HUES48 (cell line): ENCODE measurements around the gene CD33.
"Not testable (repeated sequence)": the region's sequence is repeated elsewhere in the genome, so short reads cannot be mapped to it uniquely, and the experiment has no call there.

Experiments used
- H3K27ac ChIP-seq: one replicate; pipeline ENCODE4 v1.7.0; 2013; ENCODE audit warnings: low read depth, low read length, inconsistent platforms
- H3K27me3 ChIP-seq: 2 replicates; pipeline ENCODE4 v1.6.1; 2013; ENCODE audit warnings: mild to moderate bottlenecking, low read length; ENCODE audit not compliant: control insufficient read depth, insufficient read depth
- H3K36me3 ChIP-seq: 2 replicates; pipeline ENCODE4 v1.6.1; 2013; ENCODE audit warnings: low read length; ENCODE audit not compliant: control insufficient read depth, insufficient read depth
- H3K4me1 ChIP-seq: 2 replicates; pipeline ENCODE4 v1.6.1; 2013; ENCODE audit warnings: mild to moderate bottlenecking, low read length; ENCODE audit not compliant: control insufficient read depth, insufficient read depth
- H3K4me3 ChIP-seq: 2 replicates; pipeline ENCODE4 v1.5.1; 2013; ENCODE audit warnings: mild to moderate bottlenecking, low read depth, low read length
- H3K9ac ChIP-seq: 2 replicates; pipeline ENCODE4 v1.6.1; 2013; ENCODE audit warnings: mild to moderate bottlenecking, low read depth, low read length, moderate library complexity
- H3K9me3 ChIP-seq: 2 replicates; pipeline ENCODE4 v1.6.1; 2013; ENCODE audit warnings: low read length; ENCODE audit not compliant: control insufficient read depth, insufficient read depth

Gene CD33

DNA sequence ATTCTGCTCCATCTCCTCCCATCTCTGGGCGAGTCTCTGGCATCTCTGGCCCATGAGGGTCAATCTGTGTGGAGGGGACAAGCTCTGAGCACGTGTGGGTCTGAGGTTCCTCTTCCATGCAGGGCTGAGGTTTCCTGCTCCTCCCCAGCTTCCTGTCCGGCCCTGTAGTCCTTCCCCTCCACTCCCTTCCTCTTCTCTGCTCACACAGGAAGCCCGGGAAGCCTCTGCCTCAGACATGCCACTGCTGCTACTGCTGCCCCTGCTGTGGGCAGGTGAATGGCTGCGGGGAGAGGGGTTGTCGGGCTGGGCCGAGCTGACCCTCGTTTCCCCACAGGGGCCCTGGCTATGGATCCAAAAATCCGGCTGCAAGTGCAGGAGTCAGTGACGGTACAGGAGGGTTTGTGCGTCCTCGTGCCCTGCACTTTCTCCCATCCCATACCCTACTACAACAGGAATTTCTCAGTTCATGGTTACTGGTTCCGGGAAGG, 14.0 kb upstream of the CD33 start:
- not testable (repeated sequence) for H3K9me3 ChIP-seq, H3K4me3 ChIP-seq, H3K27ac ChIP-seq, H3K9ac ChIP-seq, H3K4me1 ChIP-seq, H3K36me3 ChIP-seq, H3K27me3 ChIP-seq

DNA sequence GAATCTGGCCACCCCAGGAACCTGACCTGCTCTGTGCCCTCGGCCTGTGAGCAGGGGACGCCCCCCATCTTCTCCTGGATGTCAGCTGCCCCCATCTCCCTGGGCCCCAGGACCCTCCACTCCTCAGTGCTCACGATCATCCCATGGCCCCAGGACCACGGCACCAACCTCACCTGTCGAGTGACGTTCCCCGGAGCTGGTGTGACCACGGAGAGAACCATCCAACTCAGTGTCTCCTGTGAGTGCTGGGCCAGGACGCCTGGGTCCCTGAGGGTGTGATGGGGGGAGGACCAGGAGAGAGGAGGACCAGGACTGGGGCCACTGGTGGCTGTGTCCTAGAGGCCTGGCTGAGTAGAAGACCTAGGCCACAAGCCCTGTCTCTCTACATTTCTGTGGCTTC, 13.0 kb upstream of the CD33 start:
- H3K27ac ChIP-seq: no peak overlapping the region
- H3K27me3 ChIP-seq: no peaks in the 10 kb centered on the region
- H3K36me3 ChIP-seq: no peaks in the 10 kb centered on the region
- H3K4me1 ChIP-seq: no peaks in the 10 kb centered on the region
- H3K4me3 ChIP-seq: no peak overlapping the region
- H3K9ac ChIP-seq: no peak overlapping the region
- H3K9me3 ChIP-seq: peaks cover 12% of the 10 kb centered on the region

DNA sequence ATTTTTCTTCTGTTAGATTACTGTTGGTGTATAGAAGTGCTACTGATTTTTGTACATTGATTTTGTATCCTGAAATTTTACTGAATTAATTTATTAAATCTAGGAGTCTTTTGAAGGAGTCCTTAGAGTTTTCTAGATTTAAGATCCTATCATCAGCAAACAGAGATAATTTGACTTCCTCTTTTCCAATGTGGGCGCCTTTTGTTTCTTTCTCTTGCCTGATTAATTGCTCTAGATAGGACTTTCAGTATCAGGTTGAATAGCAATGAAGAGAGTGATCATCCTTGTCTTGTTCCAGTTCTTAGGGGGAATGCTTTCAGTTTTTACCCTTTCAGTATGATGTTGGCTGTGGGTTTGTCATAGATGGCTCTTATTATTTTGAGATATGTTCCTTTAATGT, 5.6 kb upstream of the CD33 start:
- Histone ChIP-seq H3K27ac (no peak overlapping the region), H3K9me3 (peaks cover 14% of the 10 kb centered on the region), H3K36me3 (no peaks in the 10 kb centered on the region), H3K9ac (no peak overlapping the region), H3K27me3 (no peaks in the 10 kb centered on the region), H3K4me3 (no peak overlapping the region), H3K4me1 (no peaks in the 10 kb centered on the region)

DNA sequence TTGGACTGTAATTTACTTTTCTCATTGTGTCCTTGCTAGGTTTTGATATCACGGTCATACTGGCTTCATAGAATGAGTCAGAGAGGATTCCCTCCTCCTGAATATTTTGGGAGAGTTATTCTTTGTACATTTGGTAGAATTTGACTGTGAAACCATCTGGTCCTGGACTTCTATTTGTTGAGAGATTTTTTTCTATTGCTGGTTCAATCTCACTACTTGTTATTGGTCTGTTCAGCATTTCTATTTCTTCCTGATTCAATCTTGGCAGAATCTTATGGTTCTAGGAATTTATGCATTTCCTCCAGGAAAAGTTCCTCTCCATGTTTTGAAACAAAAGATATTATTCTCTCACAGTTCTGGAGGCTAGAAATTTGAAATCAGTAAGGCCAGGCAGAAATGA, 4.9 kb upstream of the CD33 start:
- Histone ChIP-seq H3K9ac (no peak overlapping the region), H3K27ac (no peak overlapping the region), H3K4me1 (no peaks in the 10 kb centered on the region), H3K4me3 (no peak overlapping the region), H3K36me3 (no peaks in the 10 kb centered on the region), H3K9me3 (peaks cover 7% of the 10 kb centered on the region), H3K27me3 (no peaks in the 10 kb centered on the region)

DNA sequence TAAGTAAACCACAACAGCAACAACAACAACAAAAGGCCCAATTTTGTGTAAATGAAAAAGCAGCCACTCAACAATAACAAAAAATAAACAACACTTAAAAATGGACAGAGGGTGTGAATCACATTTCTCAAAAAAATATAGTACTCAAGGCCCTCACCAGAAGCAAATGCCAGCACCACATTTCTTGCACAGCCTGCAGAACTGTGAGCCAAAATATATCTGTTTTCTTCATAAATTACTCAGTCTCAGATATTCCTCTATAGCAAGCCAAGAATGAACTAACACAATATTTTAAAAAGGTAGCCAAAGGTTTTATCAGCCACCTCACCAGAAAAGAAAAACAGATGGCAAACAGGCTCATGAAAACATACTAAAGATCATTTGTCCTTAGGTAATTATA, 3.9 kb upstream of the CD33 start:
- H3K4me1 ChIP-seq: no peaks in the 10 kb centered on the region
- no peaks in the 10 kb centered on the region for H3K27me3 ChIP-seq
- 0 out of 2 replicates have a peak, but pooled peaks cover 5% of the 10 kb centered on the region for H3K9me3 ChIP-seq
- H3K9ac ChIP-seq: no peak overlapping the region
- H3K4me3 ChIP-seq: no peak overlapping the region
- no peak overlapping the region for H3K27ac ChIP-seq
- no peaks in the 10 kb centered on the region for H3K36me3 ChIP-seq

DNA sequence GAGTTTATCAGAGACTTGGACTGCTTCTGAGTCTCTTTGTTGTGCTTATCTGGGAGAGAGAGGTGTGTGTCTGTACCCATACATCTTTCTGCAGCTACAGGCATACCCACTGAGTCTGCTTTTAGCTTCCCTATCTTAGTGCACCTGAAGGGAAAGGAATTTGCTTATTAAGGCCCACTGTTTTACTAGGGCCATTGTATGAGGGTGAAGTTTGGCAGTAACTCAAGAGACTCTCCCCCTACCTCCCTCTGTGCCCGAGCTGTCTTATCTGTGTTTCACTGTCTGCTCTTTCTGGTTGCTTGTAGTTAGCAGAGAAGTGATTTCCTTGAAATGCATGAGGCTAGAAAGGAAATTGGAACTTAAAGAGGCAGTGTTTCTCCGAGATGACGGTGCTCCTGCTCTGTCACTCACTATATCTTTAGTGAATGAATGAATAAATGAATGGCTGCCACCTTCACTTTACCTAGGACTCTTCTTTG, 678 bp upstream of the CD33 start:
- Histone ChIP-seq H3K9ac (no peak overlapping the region), H3K36me3 (no peaks in the 10 kb centered on the region), H3K4me3 (no peak overlapping the region), H3K9me3 (no peaks in the 10 kb centered on the region), H3K27ac (no peak overlapping the region), H3K27me3 (no peaks in the 10 kb centered on the region), H3K4me1 (no peaks in the 10 kb centered on the region)

DNA sequence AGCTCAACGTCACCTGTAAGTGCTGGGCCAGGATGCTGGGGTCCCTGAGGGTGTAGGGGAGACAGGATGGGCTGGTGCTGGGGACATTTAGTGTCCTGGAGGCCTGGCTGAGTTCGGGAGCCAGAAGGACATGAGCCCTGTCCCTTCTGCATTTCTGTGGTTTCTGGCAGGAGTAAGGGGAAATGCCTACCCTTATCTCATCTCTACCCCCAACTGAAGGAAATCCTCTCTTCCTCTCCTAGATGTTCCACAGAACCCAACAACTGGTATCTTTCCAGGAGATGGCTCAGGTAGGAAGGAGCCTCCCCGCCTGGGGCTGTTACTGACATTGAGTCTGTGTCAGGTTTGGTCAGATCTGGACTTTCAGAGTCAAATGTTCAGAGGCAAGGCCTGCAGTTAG, 1.2 kb downstream of the CD33 start:
- Histone ChIP-seq H3K36me3 (no peaks in the 10 kb centered on the region), H3K27me3 (no peaks in the 10 kb centered on the region), H3K4me1 (no peaks in the 10 kb centered on the region), H3K27ac (no peak overlapping the region), H3K9me3 (no peaks in the 10 kb centered on the region), H3K4me3 (no peak overlapping the region), H3K9ac (no peak overlapping the region)

DNA sequence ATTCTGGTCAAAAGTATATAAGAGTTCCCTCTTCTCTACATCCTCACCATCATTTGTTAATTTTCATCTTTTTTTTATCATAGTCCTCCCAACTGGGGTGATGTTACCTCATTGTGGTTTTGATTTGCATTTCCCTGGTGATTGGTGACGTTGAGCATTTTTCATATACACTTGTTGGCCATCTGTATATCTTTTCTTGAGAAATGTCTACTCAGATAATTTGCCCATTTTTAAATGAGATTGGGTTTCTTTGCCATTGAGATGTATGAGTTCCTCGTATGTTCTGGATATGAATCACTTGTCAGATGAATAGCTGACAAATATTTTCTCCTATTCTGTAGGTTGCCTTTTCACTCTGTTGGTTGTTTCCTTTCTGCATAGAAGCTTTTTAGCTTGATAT, 2.4 kb downstream of the CD33 start:
- no peak overlapping the region for H3K9ac ChIP-seq
- no peaks in the 10 kb centered on the region for H3K27me3 ChIP-seq
- H3K9me3 ChIP-seq: no peaks in the 10 kb centered on the region; the same call in 1 of the 2 replicates
- H3K27ac ChIP-seq: no peak overlapping the region
- H3K36me3 ChIP-seq: no peaks in the 10 kb centered on the region
- H3K4me3 ChIP-seq: no peak overlapping the region
- H3K4me1 ChIP-seq: no peaks in the 10 kb centered on the region

DNA sequence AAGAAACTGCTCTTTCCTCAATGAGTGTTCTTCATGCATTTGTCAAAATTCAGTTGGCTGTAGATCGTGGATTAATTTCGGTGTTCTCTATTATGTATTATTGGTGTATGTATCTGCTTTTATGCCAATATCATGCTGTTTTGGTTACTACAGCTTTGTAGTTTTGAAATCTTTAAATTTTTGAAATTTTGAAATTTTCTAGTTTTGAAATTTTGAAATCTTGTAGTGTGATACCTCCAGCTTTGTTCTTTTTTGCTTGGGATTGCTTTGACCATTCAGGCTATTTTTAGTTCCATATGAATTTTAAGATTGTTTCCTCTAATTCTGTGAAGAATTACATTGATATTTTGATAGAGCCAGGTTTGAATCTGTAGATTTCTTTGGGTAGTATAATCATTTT, 3.1 kb downstream of the CD33 start:
- no peak overlapping the region for H3K27ac ChIP-seq
- H3K9me3 ChIP-seq: no peaks in the 10 kb centered on the region; the same call in 1 of the 2 replicates
- no peaks in the 10 kb centered on the region for H3K4me1 ChIP-seq
- no peak overlapping the region for H3K9ac ChIP-seq
- no peaks in the 10 kb centered on the region for H3K36me3 ChIP-seq
- no peak overlapping the region for H3K4me3 ChIP-seq
- no peaks in the 10 kb centered on the region for H3K27me3 ChIP-seq

DNA sequence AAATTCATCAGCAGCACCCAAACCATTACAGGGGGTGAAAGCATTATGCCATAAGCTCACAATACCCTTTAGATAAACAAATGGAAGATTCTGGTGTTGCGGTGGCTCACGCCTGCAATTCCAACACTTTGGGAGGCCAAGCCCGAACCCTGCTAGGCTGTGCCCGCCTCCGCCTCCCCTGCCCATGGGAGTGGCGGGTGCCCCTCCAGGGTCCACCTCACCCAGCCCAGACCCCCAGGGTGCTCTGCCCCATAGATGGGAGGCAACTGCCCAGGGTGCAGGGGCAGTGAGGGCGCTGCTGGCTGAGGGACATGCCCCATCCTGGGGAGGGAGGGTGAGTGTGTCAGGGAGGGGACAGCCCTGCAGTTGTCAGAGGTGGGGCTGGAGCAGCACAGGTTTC, 16.0 kb downstream of the CD33 start:
- Histone ChIP-seq H3K27ac (no peak overlapping the region), H3K9me3 (no peaks in the 10 kb centered on the region), H3K4me3 (no peak overlapping the region), H3K9ac (no peak overlapping the region), H3K36me3 (no peaks in the 10 kb centered on the region), H3K27me3 (no peaks in the 10 kb centered on the region), H3K4me1 (no peaks in the 10 kb centered on the region)

DNA sequence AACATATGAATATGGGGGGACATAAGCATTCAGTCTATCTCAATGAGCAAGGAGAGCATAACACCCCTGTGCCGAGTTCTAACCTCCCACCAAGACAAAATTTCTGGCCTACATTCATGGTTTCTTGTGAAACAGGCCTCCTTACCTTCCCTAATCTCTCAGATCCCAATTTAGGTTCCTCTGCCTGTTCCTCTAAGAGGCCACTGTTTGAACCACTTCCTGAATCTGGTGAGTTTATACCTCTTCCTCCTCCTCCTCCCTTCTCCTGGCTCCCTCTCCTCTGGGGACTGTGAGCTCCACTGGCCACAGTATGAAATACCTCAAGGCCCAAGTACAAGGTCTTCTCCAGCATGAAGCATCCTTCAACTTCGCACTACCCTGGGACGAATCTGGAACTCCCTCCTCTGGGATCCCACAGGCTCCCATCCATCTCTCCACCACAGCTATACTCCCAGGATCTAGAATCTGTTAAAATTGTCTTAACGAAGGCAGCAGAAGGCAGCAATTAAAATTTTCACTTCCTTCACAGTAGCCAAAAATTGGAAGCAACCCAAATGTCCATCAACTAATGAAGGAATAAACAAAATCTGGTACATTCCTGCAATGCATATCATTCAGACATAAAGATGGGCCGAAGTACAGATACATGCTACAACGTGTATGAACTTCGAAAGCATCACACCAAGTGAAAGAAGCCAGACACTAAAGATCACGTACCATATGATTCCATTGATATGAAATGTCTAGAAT, 18.2 kb downstream of the CD33 start:
- Histone ChIP-seq H3K36me3 (no peaks in the 10 kb centered on the region), H3K27ac (no peak overlapping the region), H3K9ac (no peak overlapping the region), H3K4me3 (no peak overlapping the region), H3K4me1 (no peaks in the 10 kb centered on the region), H3K27me3 (no peaks in the 10 kb centered on the region), H3K9me3 (no peaks in the 10 kb centered on the region)
